ENCODE results near the gene COX6A1.

GRCh38 chr12:120421701-120422100, 16.2 kb upstream of the COX6A1 start:
- TF ChIP-seq CTCF (IDR thresholded peaks at IDR 0.05 in 2 of 3, conservative IDR thresholded peaks at IDR 0.05 in 1 of 3; ENCODE audit: borderline replicate concordance in 1 of 3, insufficient read depth in 1 of 3, low read depth in 2 of 3, low read length in 2 of 3) = no peak
- no peak for TF ChIP-seq POLR2AphosphoS5 (IDR thresholded peaks at IDR 0.05; ENCODE audit: low read depth, low read length)
- no peak for TF ChIP-seq SP1 (IDR thresholded peaks at IDR 0.05; ENCODE audit: low read depth)
- TF ChIP-seq YY1 (IDR thresholded peaks at IDR 0.05; ENCODE audit: extremely low read depth, insufficient replicate concordance, low read depth, low read length) = no peak
- no peak for TF ChIP-seq POLR2A (IDR thresholded peaks at IDR 0.05; ENCODE audit: borderline replicate concordance, extremely low read depth, insufficient read depth, insufficient read length)
- TF ChIP-seq REST (IDR thresholded peaks at IDR 0.05; ENCODE audit: low read depth) = no peak
- TF ChIP-seq SIN3A (IDR thresholded peaks at IDR 0.05; ENCODE audit: low read depth) = no peak
- TF ChIP-seq RAD21 (IDR thresholded peaks at IDR 0.05; ENCODE audit: low read depth) = no peak
- TF ChIP-seq JUND (IDR thresholded peaks at IDR 0.05) = no peak
- TF ChIP-seq FOSL1 (IDR thresholded peaks at IDR 0.05; ENCODE audit: low read depth) = no peak
- TF ChIP-seq TCF7L2 (IDR thresholded peaks at IDR 0.05; ENCODE audit: borderline replicate concordance, extremely low read depth, insufficient read depth, insufficient read length) = no peak
- TF ChIP-seq MAX (IDR thresholded peaks at IDR 0.05) = no peak
- TF ChIP-seq EZH2 (IDR thresholded peaks at IDR 0.05) = no peak
- no peak for TF ChIP-seq ATF3 (IDR thresholded peaks at IDR 0.05)

All from HCT116 (cell line).